Smooth muscle cell (in vitro differentiated cells): ENCODE data around the gene ZNF620. TPM values are rescaled to one million over a fixed set of nuclear protein-coding genes. Genes with fewer than 3 reads are reported as not detected.
"Not testable (repeated sequence)": the region's sequence is repeated elsewhere in the genome, so short reads cannot be mapped to it uniquely, and the experiment has no call there.

ENCODE experiments used
- DNase-seq: peaks from one replicate; lab custom pipeline; 2025; ENCODE audit not compliant: unreplicated experiment; lab: John Stamatoyannopoulos, UW
- H2AFZ ChIP-seq: fragments of 200-600 bp; sonication (generic); 2 replicates; pipeline ENCODE4 v1.6.0; 2016; ENCODE audit warnings: antibody characterized with exemption, low read depth, mild to moderate bottlenecking
- H3F3A ChIP-seq: fragments of 200-600 bp; sonication (generic); 2 replicates; pipeline ENCODE4 v1.6.0; 2017; ENCODE audit warnings: antibody characterized with exemption, low read depth
- H3K27ac ChIP-seq: fragments of 200-600 bp; sonication (generic); 2 replicates; pipeline ENCODE4 v1.5.1; 2016; ENCODE audit warnings: low read depth, mild to moderate bottlenecking
- H3K27me3 ChIP-seq: fragments of 200-600 bp; sonication (generic); 2 replicates; pipeline ENCODE4 v1.6.1; 2016; ENCODE audit warnings: low read depth, mild to moderate bottlenecking
- H3K36me3 ChIP-seq: fragments of 200-600 bp; sonication (generic); 2 replicates; pipeline ENCODE4 v1.5.1; 2016; ENCODE audit warnings: low read depth
- H3K4me1 ChIP-seq: fragments of 200-600 bp; sonication (generic); 2 replicates; pipeline ENCODE4 v1.5.1; 2016; ENCODE audit warnings: low read depth
- H3K4me2 ChIP-seq: fragments of 200-600 bp; sonication (generic); 2 replicates; pipeline ENCODE4 v1.6.0; 2016; ENCODE audit warnings: mild to moderate bottlenecking
- H3K4me3 ChIP-seq: fragments of 200-600 bp; sonication (generic); 2 replicates; pipeline ENCODE4 v1.5.1; 2016; ENCODE audit warnings: mild to moderate bottlenecking
- H3K79me2 ChIP-seq: fragments of 200-600 bp; sonication (generic); 2 replicates; pipeline ENCODE4 v1.6.0; 2016; ENCODE audit warnings: low read depth, mild to moderate bottlenecking
- H3K9ac ChIP-seq: fragments of 200-600 bp; sonication (generic); 2 replicates; pipeline ENCODE4 v1.6.0; 2016; ENCODE audit warnings: low read depth
- H3K9me3 ChIP-seq: fragments of 200-600 bp; sonication (generic); replicated peaks from 2 replicates; pipeline ENCODE4 v1.5.1; 2016; ENCODE audit warnings: low read depth
- H4K20me1 ChIP-seq: fragments of 200-600 bp; sonication (generic); 2 replicates; pipeline ENCODE4 v1.6.0; 2016; ENCODE audit warnings: low read depth
- CTCF ChIP-seq: fragments of 200-600 bp; sonication (generic); IDR thresholded peaks from 2 replicates; pipeline ENCODE4 v1.5.1; 2017; ENCODE audit warnings: borderline replicate concordance, mild to moderate bottlenecking, antibody characterized with exemption; ENCODE audit not compliant: insufficient read depth, poor library complexity, severe bottlenecking
- WGBS: methylation state at CpG from one replicate; pipeline ENCODE4 v1.1.7; 2016; ENCODE audit warnings: low lambda C conversion rate; 5-methylcytosine and 5-hydroxymethylcytosine counted together
- polyA plus RNA-seq: library from polyadenylated mRNA; unstranded; fragments of >200 nt; fragmentation: Nextera tagmentation; extraction: Ambion mirVana; gene quantifications from 2 replicates; pipeline ENCODE4 v1.2.1, GENCODE V29; 2016
- total RNA-seq: library from RNA; depleted of rRNA; stranded (reverse); fragments of >200 nt; gene quantifications from 2 replicates; pipeline ENCODE4 v1.2.3, GENCODE V29; 2014

The ZNF620 gene
- total and polyA plus RNA-seq, 2 experiments from 2014 or later = 0.58 to 0.63 TPM

- Histone ChIP-seq H3K9me3 (no peaks in the 10 kb centered on the region), H3K27ac (peak overlapping the region; percentile 86), H3K4me1 (peaks cover 8% of the 10 kb centered on the region), H3K27me3 (no peaks in the 10 kb centered on the region), H4K20me1 (peaks cover 42% of the 10 kb centered on the region), H3K79me2 (peaks cover 23% of the 10 kb centered on the region), H3K9ac (peak overlapping the region; percentile 80), H3K36me3 (no peaks in the 10 kb centered on the region), H2AFZ (no peak overlapping the region), H3K4me3 (peak overlapping the region; percentile 78), H3K4me2 (peak overlapping the region; percentile 93), H3F3A (peaks cover 22% of the 10 kb centered on the region)
- no peak for TF ChIP-seq CTCF
- DNase-seq = no peak
- 72% methylated on average over 4 of the region's 4 CpGs for WGBS
Measured at GRCh38 chr3:40458473-40458872, 47.4 kb upstream of the ZNF620 start.

GRCh38 chr3:40460481-40460880, 45.4 kb upstream of the ZNF620 start:
- not testable (repeated sequence) for DNase-seq, H3K4me1 ChIP-seq, H3K4me2 ChIP-seq, H3K4me3 ChIP-seq, H3K9ac ChIP-seq, H3K9me3 ChIP-seq, H3K27me3 ChIP-seq, H3K36me3 ChIP-seq, H2AFZ ChIP-seq, H3K27ac ChIP-seq
- H3K79me2 ChIP-seq = peaks cover 23% of the 10 kb centered on the region
- H3F3A ChIP-seq = peaks cover 38% of the 10 kb centered on the region
- peaks cover 47% of the 10 kb centered on the region for H4K20me1 ChIP-seq
- whole genome bisulfite sequencing = 95% methylated on average over 6 of the region's 6 CpGs

- Histone ChIP-seq H3K9ac (no peak overlapping the region), H4K20me1 (peaks cover 47% of the 10 kb centered on the region), H3K36me3 (no peaks in the 10 kb centered on the region), H3K9me3 (no peaks in the 10 kb centered on the region), H3K4me3 (no peak overlapping the region), H2AFZ (no peak overlapping the region), H3K27me3 (no peaks in the 10 kb centered on the region), H3F3A (peaks cover 39% of the 10 kb centered on the region), H3K4me2 (no peak overlapping the region), H3K79me2 (peaks cover 23% of the 10 kb centered on the region), H3K27ac (no peak overlapping the region), H3K4me1 (peaks cover 8% of the 10 kb centered on the region)
- WGBS = 96% methylated on average over 3 of the region's 3 CpGs
- DNase-seq = no peak
- no peak for TF ChIP-seq CTCF
Measured at GRCh38 chr3:40461161-40461560, 44.7 kb upstream of the ZNF620 start.

GRCh38 chr3:40462838-40463237, 43.0 kb upstream of the ZNF620 start:
- not testable (repeated sequence) for H3K4me3 ChIP-seq, H3K9ac ChIP-seq, H2AFZ ChIP-seq, DNase-seq, H3K9me3 ChIP-seq, H3K27ac ChIP-seq, H3K4me1 ChIP-seq, H3K36me3 ChIP-seq, H3K4me2 ChIP-seq, H3K27me3 ChIP-seq
- H3F3A ChIP-seq = peaks cover 39% of the 10 kb centered on the region
- peaks cover 43% of the 10 kb centered on the region for H4K20me1 ChIP-seq
- WGBS = 88% methylated on average over 7 of the region's 7 CpGs
- peaks cover 16% of the 10 kb centered on the region for H3K79me2 ChIP-seq

- Histone ChIP-seq H3K9ac (no peak overlapping the region), H3K27me3 (no peaks in the 10 kb centered on the region), H3K4me3 (no peak overlapping the region), H3K27ac (no peak overlapping the region), H3K36me3 (no peaks in the 10 kb centered on the region), H3K4me1 (peaks cover 3% of the 10 kb centered on the region), H3F3A (peaks cover 39% of the 10 kb centered on the region), H3K79me2 (peaks cover 9% of the 10 kb centered on the region), H3K4me2 (no peak overlapping the region), H2AFZ (no peak overlapping the region), H4K20me1 (peaks cover 35% of the 10 kb centered on the region), H3K9me3 (no peaks in the 10 kb centered on the region)
- WGBS = 97% methylated on average over 2 of the region's 2 CpGs
- no peak for DNase-seq
- no peak for TF ChIP-seq CTCF
Measured at GRCh38 chr3:40463579-40463978, 42.3 kb upstream of the ZNF620 start.
